ENCODE measurements around the gene BAIAP3.

BAIAP3 gene

GRCh38 chr16:1394367-1394951, 61.0 kb downstream of the BAIAP3 start:
- H3K79me2 ChIP-seq (ENCODE audit: insufficient read depth, low read depth), result no peaks in the 10 kb centered on the region
- H3K4me3 ChIP-seq (IDR thresholded peaks at IDR 0.05; ENCODE audit: insufficient read depth, low read depth, low read length), result no peak overlapping the region
- H3K36me3 ChIP-seq (ENCODE audit: insufficient read depth), result no peaks in the 10 kb centered on the region
- no peak overlapping the region for H2AFZ ChIP-seq (ENCODE audit: low read depth)
- no peak for TF ChIP-seq CTCF (conservative IDR thresholded peaks at IDR 0.05; ENCODE audit: low read depth, low read length)
- no peak overlapping the region for H3K27ac ChIP-seq
- no peaks in the 10 kb centered on the region for H4K20me1 ChIP-seq (ENCODE audit: insufficient read depth)
- no peak overlapping the region for H3K9ac ChIP-seq
- H3K27me3 ChIP-seq (ENCODE audit: insufficient read depth, low read depth), result no peaks in the 10 kb centered on the region
- H3K4me1 ChIP-seq (ENCODE audit: low read depth, poor library complexity, severe bottlenecking), result no peaks in the 10 kb centered on the region
- no peak overlapping the region for H3K4me2 ChIP-seq

DNA sequence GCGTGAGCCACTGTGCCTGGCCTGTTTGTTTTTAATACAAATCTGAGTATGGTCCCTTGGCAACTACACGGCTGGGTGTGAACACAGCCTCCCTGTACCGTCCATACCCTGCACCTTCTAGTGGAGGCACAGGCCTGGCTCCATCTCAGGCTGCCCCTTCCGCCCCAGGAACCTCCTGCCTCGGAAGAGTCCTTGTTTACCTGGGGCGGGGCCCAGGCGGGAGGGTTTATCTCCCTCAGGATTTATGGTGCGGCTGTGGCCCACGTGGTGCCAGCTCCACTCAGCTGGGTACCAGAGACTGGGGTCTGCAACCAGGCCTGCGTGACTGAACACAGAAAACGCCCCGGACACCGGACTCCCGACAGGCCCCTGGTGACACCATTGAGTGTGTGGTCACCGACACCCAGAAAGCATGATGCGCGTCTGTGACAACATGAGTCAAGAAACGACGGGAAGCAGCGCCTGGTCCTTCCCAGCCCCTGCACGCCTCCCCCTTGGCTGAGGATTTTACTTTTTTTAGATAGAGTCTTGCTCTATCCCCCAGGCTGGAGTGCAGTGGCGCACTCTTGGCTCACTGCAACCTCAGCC, 62.1 kb downstream of the BAIAP3 start:
- Histone ChIP-seq H3K36me3 (ENCODE audit: insufficient read depth) (no peaks in the 10 kb centered on the region), H2AFZ (ENCODE audit: low read depth) (no peak overlapping the region), H3K4me2 (no peak overlapping the region), H3K4me3 (IDR thresholded peaks at IDR 0.05; ENCODE audit: insufficient read depth, low read depth, low read length) (no peak overlapping the region), H3K79me2 (ENCODE audit: insufficient read depth, low read depth) (no peaks in the 10 kb centered on the region), H3K27me3 (ENCODE audit: insufficient read depth, low read depth) (no peaks in the 10 kb centered on the region), H4K20me1 (ENCODE audit: insufficient read depth) (no peaks in the 10 kb centered on the region), H3K4me1 (ENCODE audit: low read depth, poor library complexity, severe bottlenecking) (no peaks in the 10 kb centered on the region), H3K9ac (no peak overlapping the region), H3K27ac (no peak overlapping the region)
- TF ChIP-seq CTCF (conservative IDR thresholded peaks at IDR 0.05; ENCODE audit: low read depth, low read length), result no peak

DNA sequence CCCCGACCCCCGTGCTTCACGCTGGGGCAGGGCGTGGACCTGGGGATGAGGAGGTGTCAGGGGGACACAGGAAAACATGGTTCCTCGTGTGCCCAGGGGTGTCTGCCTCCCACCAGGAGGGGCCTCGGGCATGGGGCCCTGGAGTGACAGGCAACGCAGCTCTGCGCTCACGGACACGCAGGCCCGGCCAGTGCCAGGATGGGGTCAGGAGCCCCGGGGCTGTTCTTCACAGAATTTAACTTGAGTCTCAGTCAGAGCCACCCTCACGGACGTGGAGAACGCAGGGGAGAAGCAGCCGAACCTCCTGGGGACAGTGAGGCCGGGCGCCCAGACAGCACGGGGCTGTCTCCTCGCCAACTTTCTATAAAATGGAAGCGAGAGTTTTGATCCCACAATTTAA, 64.3 kb downstream of the BAIAP3 start:
- no peak for TF ChIP-seq CTCF (conservative IDR thresholded peaks at IDR 0.05; ENCODE audit: low read depth, low read length)
- H3K79me2 ChIP-seq (ENCODE audit: insufficient read depth, low read depth), result no peaks in the 10 kb centered on the region; the same call in 1 of the 2 replicates
- no peak overlapping the region for H2AFZ ChIP-seq (ENCODE audit: low read depth)
- H4K20me1 ChIP-seq (ENCODE audit: insufficient read depth), result no peaks in the 10 kb centered on the region
- no peak overlapping the region for H3K27ac ChIP-seq
- no peaks in the 10 kb centered on the region for H3K27me3 ChIP-seq (ENCODE audit: insufficient read depth, low read depth)
- no peak overlapping the region for H3K4me3 ChIP-seq (IDR thresholded peaks at IDR 0.05; ENCODE audit: insufficient read depth, low read depth, low read length)
- H3K36me3 ChIP-seq (ENCODE audit: insufficient read depth), result no peaks in the 10 kb centered on the region
- no peak overlapping the region for H3K4me2 ChIP-seq
- H3K4me1 ChIP-seq (ENCODE audit: low read depth, poor library complexity, severe bottlenecking), result no peaks in the 10 kb centered on the region
- no peak overlapping the region for H3K9ac ChIP-seq

DNA sequence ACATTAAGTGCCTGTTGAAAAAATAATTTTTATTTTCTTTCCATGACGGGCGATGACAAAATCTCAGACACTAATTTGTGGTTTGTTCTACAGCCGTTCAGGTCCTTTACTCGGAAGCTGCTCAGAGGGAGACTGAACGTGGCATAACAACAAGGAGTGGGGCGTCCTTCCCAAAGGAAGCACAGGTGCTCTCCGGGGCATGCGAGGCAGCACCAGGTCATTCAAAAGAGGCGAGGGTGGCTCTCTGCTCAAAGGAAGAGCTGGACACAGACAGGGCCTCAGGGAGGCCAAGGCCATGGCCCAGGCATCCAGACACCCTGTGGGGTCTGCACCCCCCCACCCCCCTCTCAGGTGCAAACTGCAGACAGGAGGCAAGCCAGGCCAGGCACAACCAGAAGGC, 64.9 kb downstream of the BAIAP3 start:
- H3K79me2 ChIP-seq (ENCODE audit: insufficient read depth, low read depth), result peaks cover under 1% of the 10 kb centered on the region; the same call in 1 of the 2 replicates
- no peak overlapping the region for H3K27ac ChIP-seq
- no peak overlapping the region for H3K4me3 ChIP-seq (IDR thresholded peaks at IDR 0.05; ENCODE audit: insufficient read depth, low read depth, low read length)
- no peaks in the 10 kb centered on the region for H3K27me3 ChIP-seq (ENCODE audit: insufficient read depth, low read depth)
- no peak overlapping the region for H3K4me2 ChIP-seq
- H4K20me1 ChIP-seq (ENCODE audit: insufficient read depth), result no peaks in the 10 kb centered on the region
- no peaks in the 10 kb centered on the region for H3K4me1 ChIP-seq (ENCODE audit: low read depth, poor library complexity, severe bottlenecking)
- no peak overlapping the region for H2AFZ ChIP-seq (ENCODE audit: low read depth)
- TF ChIP-seq CTCF (conservative IDR thresholded peaks at IDR 0.05; ENCODE audit: low read depth, low read length), result no peak
- no peaks in the 10 kb centered on the region for H3K36me3 ChIP-seq (ENCODE audit: insufficient read depth)
- no peak overlapping the region for H3K9ac ChIP-seq

Data from KMS-11 (cell line).